ENCODE data around the gene CNTFR.

Gene CNTFR

DNA sequence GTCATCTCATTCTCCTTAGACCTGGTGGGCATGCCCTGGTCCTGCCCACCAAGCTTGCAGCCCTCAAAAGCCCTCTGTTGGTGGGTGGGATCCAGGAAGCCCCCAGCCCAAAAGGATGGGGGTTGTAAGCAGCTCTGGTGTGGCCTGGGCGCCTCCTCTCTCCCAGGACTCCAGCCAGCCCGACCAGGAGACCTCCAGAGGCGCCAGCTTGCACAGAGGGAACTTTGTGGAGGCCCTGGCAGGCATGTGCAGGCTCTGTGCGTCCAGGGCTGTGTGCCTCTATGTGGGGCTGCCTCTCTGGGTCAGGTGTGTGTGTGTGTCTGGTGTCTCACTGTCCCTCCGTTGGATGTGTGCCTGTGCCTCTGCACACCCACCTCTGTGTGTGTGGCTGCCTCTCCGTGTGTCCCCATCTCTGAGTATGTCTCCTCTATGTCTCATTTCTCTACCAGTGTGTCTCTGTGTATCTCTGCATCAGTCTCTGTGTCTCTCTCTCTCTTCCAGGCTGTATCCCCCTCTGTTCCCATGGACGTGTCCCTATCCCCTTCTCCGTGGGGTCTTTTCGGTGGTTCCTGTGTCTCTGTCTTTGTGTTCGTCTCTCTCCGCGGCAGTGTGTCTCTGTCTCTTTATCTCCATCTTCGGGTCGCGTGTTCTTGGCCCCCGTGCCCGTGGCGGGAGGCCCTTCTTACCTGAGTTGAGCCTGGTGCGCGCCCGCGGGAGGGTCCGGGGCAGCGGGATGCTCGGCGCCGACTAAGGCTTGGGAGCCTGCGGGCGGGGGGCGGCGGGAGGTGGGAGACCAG, 67.2 kb downstream of the CNTFR start:
- no peak for DNase-seq

DNA sequence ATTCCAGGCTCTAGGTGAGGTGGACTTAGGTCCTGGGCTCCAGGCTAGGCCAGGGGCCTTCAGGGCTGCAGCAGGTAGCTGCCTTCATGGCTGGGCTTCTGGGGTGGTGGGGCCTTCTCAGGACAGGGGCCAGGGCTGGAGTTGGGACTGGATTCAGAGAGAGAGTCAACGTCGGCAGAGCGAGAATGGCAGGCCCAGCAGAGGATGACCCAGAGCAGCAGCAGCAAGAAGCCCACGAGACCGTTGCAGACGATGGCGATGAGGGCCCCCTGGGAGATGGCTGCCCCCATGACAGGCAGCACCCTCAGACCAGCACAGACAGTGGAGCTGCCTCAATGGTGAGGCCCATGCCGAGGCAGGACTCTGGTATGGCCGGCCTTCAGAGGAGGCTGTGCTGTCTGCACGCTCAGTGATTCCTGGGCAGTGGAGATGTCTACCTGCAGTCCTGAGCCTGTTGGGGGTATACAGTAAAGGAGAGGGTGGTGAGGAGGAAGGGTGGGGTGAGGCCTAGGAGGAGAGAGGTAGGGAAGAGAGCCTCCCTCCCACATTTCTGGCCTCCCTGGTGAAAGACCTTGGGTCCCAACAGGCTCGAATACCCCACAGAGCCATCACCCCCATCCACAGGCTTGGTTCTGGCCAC, 68.0 kb downstream of the CNTFR start:
- DNase-seq: no peak

DNA sequence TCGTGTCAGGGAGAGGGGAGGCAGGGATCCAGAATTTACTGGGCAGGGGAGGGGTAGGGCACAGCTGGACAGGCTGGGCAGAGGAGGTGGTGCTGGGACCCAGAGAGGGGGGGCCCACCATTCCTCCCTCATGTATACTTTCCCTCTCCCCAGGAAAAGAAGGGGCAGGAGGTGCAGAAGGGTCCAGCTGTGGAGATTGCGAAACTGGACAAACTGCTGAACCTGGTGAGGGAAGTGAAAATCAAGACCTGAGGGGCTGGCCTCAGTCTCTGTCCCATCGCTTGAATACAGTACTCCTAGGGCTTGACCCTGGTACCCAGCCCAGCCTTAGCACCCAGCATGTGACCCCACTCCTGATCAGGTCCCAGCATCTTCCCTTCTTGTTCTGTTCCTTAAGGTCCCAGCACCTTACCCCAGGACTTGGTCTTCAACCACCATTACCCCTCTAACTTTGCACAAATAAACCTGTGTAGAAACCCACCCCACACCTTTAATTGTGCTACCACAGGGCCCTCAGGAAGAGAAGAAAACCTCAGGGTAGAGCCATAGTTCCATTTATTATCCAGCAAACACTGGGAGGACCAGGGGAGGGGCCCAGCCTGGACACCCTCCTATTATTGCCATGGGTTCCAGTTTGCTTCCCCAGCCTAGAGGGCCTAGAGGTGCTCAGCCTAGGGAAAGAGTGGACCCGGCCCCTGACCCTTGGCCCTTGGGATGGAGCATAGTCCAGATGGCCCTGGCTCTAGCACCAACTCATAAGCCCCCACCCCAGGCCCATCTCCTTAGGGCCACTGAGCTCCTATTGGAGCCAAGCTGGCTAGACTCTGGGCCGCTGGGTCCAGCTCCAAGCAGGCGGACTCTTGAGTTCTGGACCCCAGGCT, 68.8 kb downstream of the CNTFR start:
- DNase-seq: no peak

DNA sequence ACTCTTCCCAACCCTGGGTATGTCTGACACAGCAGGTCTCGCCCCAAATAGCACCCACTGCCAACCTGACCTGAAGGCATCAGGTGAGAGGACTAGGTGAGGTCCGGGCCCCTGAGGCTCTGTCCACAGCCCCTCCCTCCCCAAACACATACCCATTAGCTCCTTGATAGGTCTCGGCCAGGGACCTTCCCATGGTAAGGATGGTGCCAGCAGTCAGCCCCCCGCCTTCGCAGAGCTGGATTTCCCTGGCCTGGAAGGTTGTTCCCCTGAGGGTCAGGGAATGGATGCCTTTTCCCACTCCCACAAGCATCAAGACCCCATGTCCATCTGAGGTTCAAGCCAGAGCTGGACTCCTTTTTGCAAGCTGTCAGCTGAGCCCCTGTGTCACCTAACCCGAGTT, 69.4 kb downstream of the CNTFR start:
- DNase-seq: no peak

DNA sequence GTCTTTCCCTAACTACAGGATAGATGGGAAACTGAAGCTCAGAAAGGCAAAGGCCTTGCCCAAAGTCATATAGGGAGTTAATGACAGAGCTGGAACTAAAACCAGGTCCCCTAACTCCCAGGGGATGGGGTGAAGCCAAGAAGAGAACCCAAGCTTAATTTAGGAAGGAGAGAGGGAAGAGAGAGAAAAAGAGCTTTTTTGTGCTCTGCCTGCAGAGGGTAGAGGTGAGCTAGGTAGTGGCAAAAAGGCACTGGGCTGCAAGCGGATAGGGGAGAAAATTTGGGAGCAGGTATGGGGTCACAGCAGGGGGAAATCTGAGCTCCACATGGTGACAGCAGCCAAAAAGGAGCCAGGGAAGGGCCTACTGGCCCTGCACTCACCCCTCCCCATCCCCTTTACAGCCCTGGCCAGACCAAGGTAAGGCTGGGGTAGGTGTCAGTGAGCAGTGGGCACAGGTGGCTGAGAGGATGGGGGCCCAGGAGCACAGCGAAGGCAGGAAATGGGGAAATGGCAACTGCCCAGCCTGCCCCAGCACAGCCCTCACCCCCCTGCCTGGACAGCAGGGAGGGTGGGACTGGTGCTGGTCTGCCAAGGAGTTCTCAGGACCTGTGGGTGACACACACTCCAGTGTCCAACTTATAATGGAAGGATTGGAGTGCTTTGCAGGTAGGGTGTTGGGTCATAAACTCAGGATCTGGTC, 70.1 kb downstream of the CNTFR start:
- no peak for DNase-seq

DNA sequence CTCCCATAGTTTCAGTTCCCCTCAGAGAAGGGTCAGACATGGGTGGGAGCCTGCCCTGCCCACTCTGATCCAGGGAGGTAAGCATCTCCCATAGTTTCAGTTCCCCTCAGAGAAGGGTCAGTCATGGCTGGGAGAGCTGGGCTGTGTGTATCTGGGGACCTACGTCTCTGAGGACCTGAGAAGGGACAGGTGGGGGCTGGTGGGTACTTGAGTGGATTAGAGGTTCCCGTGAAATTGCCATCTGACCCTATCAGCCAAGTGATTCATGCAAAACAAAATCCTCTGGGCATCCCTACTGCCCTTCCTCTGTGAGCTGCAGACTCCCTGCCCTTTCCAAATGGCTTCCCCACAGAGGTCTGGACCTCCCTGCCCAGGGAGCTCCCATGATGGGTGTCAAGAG, 70.6 kb downstream of the CNTFR start:
- no peak for DNase-seq

DNA sequence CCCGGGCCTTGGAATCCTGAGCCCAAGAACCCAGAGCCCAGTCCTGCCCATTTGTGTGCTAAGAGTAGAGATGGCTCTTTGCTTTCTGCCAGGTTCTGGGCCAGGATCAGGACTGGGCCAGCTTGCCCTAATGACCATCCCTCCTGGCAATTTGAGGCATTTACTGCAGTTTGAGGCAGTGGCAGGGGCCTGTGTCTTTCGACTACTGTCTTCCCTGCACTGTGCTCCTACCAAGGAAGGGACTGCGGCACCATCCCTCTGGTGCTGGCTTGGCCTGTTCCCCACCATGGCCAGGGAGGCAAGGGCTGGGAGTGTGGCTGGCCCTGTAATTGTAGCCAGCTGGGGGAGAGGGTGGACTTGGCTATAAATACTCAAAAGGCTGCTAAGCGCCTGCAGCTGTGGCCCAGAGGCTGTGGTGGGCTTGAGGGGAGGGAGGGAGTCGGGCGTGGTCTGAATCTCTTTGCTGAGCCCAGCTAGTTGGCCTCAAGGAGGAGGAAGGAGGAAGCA, 71.4 kb downstream of the CNTFR start:
- DNase-seq: no peak

DNA sequence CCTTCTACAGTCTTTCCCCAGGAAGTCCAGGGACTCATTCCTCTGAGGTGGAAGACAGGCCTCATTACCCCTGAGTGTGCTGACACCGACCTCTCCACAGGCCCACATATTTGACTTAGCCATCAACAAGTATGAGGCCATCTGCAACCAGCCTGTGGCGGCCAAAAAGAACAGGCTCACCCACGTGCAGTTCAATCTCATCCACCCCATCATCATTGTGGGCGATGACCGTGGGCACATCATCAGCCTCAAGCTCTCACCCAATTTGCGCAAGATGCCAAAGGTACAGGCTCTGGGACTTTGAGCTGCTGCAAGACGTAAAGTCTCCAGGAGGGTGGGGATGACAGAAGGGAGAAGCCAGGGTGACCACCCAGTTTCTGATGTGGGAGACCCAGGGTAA, 72.3 kb downstream of the CNTFR start:
- DNase-seq: no peak

DNA sequence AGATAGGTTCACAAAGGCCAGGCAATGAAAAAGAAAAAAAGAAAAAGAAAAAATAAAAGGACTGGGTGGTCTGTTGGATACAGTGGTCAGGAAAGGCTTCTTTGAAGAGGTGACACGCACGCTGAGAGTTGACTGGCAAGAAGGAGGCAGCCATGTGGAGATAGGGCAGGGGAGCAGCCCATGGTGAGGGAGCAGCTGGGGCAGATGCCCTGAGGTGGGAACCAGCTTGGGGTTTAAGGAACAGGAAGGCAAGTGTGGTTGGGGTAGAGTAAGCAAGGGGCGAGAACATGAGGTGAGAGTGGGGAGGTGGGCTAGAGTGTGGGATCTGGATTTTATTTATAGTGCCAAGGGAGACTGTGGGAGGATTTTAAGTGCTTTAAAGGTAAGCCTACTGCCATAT, 73.6 kb downstream of the CNTFR start:
- DNase-seq: no peak

DNA sequence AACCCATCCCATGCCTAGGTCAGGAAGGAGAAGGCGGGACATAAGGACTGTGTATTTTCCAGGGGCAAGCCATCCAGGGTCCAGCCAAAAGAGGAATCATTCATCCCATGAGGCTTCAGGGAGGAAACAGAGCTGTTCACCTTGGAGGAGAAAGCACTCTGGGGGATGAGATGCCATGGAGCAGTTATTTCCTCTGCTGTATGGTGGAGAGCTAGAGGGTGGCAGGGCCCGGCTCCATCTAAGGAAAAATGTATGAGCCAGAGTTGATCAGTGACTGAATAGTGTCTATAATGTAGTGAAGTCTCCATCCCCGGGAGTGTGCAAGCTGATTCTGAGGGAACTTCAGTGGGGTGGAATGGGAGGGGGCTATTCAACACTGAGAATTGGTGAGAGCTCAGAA, 74.7 kb downstream of the CNTFR start:
- DNase-seq: no peak

DNA sequence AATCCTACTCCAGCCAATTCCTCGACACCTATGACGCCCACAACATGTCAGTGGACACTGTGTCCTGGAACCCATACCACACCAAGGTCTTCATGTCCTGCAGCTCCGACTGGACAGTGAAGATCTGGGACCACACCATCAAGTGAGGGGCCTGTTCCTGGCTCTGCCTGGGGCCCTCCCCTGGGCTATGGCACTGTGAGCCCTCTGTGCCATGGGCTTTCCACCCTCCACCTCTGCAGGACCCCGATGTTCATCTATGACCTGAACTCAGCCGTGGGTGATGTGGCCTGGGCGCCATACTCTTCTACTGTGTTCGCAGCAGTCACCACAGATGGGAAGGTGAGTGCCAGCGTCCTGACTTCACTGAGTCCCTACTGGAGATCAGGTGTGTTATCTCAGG, 75.1 kb downstream of the CNTFR start:
- DNase-seq: no peak

DNA sequence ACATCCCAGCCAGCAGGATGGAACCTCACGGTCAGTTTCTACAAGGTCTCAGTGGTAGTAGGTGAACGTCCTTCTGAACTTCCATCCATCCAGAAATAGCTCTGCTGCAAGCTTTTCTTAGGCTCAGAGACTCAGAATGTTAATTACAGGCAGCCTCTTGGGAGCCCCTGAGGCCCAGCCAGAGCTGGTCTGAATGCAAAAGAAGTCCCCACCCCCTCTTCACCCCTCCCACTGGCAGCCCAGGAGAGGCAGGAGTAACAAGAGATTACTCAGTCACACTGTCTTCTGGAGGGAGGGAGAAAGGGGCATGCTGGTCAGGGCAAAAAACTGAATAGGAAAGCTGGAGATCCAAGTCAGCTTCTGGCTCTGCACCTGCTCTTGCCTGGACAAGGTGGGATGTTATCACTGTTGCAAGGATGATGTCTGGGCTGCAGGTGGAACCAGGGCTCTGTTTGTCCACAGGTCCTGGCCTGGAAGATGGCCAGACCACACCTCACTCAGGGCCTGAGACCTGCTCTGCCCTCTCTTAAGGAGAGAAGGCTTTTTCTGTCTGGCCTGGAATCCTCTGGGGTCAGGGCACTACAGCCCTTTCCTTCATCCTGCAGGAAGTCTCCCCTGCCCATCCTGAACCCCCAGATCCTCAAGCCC, 75.8 kb downstream of the CNTFR start:
- DNase-seq: no peak

DNA sequence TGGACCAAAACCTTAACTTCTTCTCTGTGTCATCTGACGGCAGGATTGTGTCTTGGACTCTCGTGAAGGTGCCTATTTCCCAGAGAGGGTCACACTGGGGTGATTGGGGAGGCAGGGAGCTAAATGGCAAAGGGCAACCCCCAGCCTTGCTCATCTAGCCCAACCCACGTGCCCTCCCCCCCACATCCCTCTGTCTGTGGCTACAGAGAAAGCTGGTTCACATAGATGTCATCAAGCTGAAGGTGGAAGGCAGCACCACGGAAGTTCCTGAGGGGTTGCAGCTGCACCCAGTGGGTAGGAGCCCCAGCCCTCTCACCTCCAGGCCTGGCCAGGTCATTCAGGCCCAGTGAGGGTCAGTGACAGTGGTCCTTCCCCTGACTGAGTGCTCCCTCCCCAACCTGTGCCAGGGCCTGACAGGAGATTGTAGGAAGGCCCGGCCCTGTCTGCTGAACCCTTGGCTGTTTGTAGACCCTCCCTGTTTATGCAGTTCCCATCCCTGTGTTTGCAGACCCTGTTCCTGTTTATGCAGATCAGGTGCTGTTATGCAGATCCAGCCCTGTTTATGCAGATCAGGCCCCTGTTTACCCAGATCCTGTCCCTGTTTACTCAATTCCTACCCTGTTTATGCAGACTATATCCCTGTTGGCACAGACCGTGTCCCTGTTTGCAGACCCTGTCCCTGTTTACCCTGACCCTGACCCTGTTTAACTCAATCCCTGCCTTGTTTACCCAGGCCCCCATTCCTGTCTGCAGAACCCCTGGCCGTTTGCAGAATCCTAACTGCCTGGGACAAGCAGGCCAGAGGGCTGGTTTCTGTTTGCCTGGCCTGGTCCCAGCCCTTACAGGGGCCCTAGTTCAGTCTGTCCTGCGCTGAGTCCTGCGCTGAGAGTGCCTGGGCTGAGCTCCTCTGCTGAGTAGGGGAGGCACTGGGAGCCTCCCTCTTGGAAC, 77.1 kb downstream of the CNTFR start:
- DNase-seq: no peak

DNA sequence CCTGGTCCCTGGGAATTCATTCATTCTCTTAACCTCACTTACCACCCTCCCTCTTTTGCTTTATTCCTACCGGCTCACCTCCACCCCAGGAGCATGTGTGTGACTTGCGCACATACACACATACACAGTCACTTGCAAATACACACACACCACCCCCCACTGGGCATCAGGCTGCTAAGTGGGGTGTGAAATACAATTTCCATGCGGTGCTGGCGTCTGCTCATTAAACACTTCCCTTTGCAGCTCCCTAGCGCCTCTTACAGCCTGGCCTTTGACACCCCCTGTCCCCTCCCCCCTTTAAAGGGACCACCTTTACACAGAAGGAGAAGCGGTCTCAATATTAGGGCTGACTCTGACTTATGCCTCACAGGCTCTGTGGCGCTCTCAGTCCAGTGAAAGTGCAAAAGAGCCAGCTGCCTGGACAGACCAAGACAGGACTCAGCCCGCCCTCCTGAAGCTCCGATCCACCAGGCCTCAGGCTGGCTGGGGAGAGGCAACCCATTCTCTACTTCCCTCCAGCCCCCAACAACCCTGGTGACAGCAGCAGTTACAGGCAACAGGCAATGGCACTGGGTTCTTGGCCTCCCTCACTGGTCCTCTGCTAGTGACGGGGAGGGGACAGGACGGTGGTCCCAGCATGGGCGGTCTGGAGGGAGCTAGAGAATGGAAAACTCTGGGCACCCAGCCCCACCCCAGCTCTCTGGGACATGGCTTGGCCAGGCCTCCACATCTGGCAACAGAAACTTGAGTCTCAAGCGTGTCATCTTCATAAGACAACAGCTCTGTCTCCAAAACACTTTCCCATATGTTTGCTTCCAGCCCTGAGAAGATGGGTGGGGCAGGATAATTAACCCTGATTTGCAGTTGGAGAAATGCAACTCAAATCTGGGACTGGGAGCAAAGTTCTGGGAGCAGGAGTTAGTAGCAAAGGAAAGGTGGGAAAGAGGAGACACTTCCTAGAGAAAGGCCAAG, 78.7 kb downstream of the CNTFR start:
- DNase-seq: no peak

DNA sequence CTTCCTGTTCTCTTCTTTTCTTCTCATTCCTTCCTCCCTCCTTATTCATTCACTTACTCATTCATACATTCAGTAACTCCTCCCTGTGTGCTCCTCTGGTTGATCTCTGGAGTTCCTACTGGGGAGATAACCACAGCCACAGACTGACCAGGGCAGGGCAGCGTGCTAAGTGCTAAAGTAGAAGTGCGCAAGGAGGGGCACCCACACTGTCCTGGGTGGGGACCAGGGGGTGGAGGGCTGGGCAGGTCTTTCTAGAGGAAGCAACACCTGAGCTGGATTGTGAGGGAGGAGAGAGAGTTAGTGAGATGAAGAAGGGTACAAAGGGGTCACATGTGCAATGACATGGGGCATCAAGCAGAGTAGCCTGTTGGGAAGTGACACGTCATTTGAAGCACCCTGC, 80.6 kb downstream of the CNTFR start:
- DNase-seq: no peak

DNA sequence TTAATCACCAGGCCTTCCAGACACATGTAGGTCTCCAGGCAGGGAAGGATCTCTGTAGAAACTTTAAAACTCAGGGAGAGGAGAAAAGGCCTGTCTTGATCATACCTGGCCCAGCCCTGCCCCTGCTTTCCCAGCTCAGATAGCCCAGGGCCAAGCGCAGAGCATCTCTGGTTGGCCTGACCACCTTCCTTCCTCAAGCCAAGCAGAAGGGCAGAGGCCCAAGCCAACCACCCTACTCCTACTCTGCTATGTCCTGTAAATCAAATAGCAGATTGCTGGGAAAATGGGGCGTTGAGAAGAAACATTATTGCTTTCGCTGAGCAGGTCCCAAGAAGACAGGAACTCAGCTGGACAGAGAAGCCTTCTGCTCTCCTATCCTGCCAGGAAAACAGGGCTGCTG, 81.1 kb downstream of the CNTFR start:
- no peak for DNase-seq

DNA sequence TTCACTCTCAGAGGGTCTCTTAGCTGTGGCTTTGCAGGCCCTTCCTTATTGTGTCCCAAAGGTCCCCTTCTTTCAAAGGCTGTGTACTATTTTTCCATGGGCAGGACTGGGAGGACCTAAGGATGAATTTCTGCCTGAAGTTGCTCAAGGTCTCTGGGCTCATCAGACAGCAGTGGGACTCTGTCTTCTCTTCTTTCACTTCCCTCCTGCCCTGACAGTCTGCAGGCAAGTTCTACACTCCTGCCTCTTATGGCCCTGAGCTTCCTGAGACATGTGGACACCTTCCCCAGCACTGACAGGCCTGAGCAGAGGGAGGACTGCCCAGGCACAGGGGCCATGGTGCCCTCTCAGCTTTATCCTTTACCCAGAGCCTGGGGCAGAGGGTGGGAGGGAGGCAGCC, 81.6 kb downstream of the CNTFR start:
- DNase-seq: no peak

DNA sequence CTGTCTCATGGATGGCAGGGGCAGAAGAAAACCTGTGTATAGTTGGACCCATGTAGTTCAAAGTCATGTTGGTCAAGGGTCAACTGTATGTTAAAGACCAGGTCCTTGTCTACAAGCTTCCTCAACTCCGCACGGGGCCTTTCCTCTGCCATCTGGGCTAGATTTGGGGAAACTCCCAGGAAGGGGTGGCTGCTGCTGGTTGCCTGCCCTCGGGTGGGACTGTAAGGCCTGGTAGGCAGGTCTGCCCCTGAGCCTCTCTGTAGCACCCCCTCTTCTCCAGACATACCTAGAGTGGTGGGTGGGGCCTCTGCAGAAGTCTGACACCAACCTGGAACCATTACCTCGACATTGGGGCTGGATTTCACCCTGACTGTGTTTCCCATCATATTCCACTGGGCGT, 82.0 kb downstream of the CNTFR start:
- DNase-seq: no peak

DNA sequence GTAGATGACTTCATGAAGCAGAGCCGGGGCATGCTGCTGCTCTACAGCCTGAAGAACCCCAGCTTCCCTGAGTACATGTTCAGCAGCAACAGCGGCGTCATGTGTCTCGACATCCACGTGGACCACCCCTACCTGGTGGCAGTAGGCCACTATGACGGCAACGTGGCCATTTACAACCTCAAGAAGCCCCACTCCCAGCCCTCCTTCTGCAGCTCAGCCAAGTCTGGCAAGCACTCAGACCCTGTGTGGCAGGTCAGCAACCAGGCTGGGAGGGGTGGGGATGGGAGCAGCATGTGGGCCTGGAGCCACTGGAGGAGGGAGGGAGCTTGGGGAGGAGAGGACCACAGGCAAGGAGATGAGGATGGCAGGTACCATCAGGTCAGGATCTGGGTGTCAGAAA, 82.9 kb downstream of the CNTFR start:
- DNase-seq: no peak
